RWPE2 (cell line): ENCODE measurements around the gene GADD45B.

Experiments used
- ATAC-seq: fragments of 200-7000 bp; cut with Tn5 transposase; 3 replicates; pipeline ENCODE4 v1.9.1; 2021; ENCODE audit warnings: low read depth
- DNase-seq: peaks from one replicate; pipeline ENCODE4 v3.0.0-alpha.2; 2020; ENCODE audit warnings: low spot score
- H3K27ac ChIP-seq: fragments of 450-650 bp; 2 replicates; pipeline ENCODE4 v1.5.1; 2017; ENCODE audit warnings: mild to moderate bottlenecking; ENCODE audit not compliant: poor library complexity, severe bottlenecking
- H3K27me3 ChIP-seq: fragments of 250-450 bp; sonication (Bioruptor Pico); 2 replicates; pipeline ENCODE4 v1.5.1; 2021; ENCODE audit warnings: mild to moderate bottlenecking, moderate library complexity; ENCODE audit not compliant: insufficient read depth, poor library complexity, severe bottlenecking
- H3K36me3 ChIP-seq: fragments of 250-450 bp; sonication (Bioruptor Pico); 2 replicates; pipeline ENCODE4 v1.5.1; 2020; ENCODE audit warnings: low read depth, mild to moderate bottlenecking, moderate library complexity
- H3K4me1 ChIP-seq: fragments of 250-450 bp; sonication (Bioruptor Pico); 2 replicates; pipeline ENCODE4 v1.5.1; 2021; ENCODE audit warnings: mild to moderate bottlenecking, moderate library complexity; ENCODE audit not compliant: insufficient read depth, poor library complexity, severe bottlenecking
- H3K4me3 ChIP-seq: fragments of 250-450 bp; sonication (Bioruptor Pico); 2 replicates; pipeline ENCODE4 v1.5.1; 2021; ENCODE audit warnings: mild to moderate bottlenecking, moderate library complexity; ENCODE audit not compliant: severe bottlenecking
- H3K9me3 ChIP-seq: fragments of 250-450 bp; sonication (Bioruptor Pico); 2 replicates; pipeline ENCODE4 v1.5.1; 2021; ENCODE audit warnings: mild to moderate bottlenecking, moderate library complexity; ENCODE audit not compliant: severe bottlenecking
- CTCF ChIP-seq: fragments of 450-650 bp; IDR thresholded peaks from one replicate; pipeline ENCODE4 v1.5.1; 2017; ENCODE audit warnings: mild to moderate bottlenecking, moderate library complexity; ENCODE audit not compliant: poor library complexity, severe bottlenecking

Gene GADD45B

DNA sequence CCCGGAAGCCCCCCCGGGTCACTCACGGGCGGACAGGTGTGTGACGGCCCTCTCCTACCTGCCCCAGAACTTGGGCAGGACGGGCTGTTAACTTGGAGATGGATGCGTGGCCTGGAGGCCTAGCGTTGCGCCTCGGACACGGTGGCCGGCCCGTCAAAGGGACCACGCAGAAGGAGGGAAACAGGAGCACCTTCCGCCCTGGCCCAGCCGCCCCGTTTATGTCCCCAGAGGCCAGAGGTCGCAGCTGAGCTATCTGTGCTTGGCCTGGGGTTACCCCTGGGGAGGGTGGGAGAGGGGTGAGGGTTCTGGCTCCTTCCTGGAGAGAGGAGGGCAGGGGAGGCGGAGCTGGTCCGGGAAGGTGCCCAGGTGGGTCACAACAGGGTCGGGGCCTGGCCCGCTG lies 35.6 kb downstream of the GADD45B start:
- ATAC-seq (no peak), DNase-seq (no peak)
- no peaks in the 10 kb centered on the region for H3K36me3 ChIP-seq
- H3K4me1 ChIP-seq: peaks cover 6% of the 10 kb centered on the region
- no peaks in the 10 kb centered on the region for H3K9me3 ChIP-seq
- no peak for TF ChIP-seq CTCF
- no peak overlapping the region for H3K4me3 ChIP-seq
- H3K27ac ChIP-seq: no peak overlapping the region
- H3K27me3 ChIP-seq: no peaks in the 10 kb centered on the region

DNA sequence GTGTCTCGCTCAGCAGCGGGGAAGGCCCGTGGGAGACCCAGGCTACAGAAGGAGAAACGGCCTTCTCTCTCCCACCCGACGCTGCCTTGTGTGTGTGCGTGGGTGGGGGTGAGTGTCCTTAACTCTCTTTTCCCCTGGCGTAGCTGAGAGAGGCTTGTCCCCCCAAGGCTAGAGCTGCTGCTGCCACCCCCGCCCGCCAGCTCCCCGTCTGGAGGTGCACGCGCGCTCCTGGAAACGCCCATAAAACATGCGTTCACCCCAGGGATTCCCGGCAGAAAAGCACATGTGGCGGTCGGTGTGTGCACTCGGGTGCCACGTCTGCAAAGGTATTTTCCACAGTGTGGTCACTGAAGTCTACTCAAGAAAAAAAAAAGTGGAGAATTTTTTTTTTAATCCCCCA lies 36.1 kb downstream of the GADD45B start:
- H3K27ac ChIP-seq: no peak overlapping the region

DNA sequence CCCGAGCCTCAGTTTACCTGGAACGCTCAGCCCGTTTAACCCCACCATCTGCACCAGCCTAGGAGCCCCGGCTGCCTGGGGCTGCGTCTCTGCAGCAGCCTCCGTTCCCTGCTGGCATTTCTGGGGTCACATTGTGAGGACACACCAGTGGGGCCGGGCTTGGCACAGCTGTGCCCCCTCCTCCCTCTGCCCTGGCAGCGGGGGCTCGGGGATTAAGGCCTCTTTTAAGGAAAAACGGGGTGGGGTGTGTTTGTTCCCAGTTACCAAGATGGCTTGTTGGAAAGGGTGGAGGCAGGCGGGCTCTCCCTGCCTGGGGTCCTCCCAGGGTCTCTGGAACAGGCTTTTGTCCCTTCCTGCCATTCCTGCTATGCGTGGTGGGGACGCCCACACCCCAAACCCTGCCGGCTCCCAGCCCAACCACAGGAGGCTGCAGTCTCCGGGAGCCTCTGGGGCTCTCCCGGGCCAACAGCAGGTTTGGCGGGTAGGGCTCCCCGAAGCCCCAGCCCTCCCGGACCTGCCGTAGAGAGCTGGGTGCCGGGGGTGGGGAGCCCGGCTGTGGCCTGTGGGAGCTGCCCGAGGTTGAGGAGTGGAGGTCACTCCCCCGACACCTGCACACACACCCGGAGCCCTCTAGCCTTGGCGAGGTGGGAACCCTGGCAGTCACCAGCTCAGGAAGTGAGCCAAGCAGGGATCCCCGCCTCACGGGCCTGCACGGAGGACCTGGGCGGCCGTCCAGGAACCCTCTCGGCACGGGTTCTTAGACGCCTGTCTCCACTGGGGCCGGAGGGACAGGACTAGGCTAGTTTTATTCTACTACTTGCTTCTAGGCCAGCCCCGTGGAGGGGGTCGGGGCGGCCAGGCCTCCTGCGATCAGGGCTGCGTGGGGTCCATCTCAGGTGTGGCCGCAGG lies 36.9 kb downstream of the GADD45B start:
- 0 out of 3 replicates have a peak, but pooled peaks have one; percentile 21 for ATAC-seq
- H3K27ac ChIP-seq: no peak overlapping the region

More for the DNA sequence above, 36.1 kb downstream of the GADD45B start:
- no peaks in the 10 kb centered on the region for H3K9me3 ChIP-seq
- H3K4me3 ChIP-seq: no peak overlapping the region
- no peaks in the 10 kb centered on the region for H3K36me3 ChIP-seq
- DNase-seq: no peak
- H3K27me3 ChIP-seq: no peaks in the 10 kb centered on the region
- TF ChIP-seq CTCF: no peak
- H3K4me1 ChIP-seq: peaks cover 3% of the 10 kb centered on the region
- ATAC-seq: no peak

DNA sequence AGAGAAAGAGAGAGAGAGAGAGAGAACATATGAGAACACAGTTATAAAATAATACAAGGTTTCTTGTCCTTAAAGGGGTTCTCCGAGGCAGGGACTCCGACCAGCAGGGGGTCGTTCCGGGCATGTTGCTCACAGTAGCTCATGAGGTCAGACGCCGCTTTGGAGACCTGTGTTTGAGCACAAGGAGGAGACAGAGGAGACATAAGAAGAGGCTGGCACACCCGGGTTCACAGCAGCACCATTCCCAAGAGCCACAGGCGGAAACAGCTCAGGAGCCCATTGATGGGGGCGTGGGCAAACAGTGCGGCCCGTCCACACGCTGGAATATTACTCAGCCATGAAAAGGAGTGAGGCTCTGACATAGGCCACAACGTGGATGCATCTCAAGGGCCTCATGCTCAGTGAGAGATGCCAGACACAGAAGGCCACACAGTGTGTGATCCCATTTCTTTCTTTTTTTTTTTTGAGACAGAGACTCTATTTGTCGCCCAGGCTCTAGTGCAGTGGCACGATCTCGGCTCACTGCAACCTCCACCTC lies 39.1 kb downstream of the GADD45B start:
- H3K27ac ChIP-seq: no peak overlapping the region
- ATAC-seq (no peak), DNase-seq (no peak)
- no peaks in the 10 kb centered on the region for H3K4me1 ChIP-seq
- H3K4me3 ChIP-seq: no peak overlapping the region
- H3K27me3 ChIP-seq: no peaks in the 10 kb centered on the region
- TF ChIP-seq CTCF: no peak
- H3K36me3 ChIP-seq: no peaks in the 10 kb centered on the region
- no peaks in the 10 kb centered on the region for H3K9me3 ChIP-seq

More for the DNA sequence above, 36.9 kb downstream of the GADD45B start:
- Histone ChIP-seq H3K36me3 (no peaks in the 10 kb centered on the region), H3K4me3 (no peak overlapping the region), H3K9me3 (no peaks in the 10 kb centered on the region), H3K27me3 (no peaks in the 10 kb centered on the region), H3K4me1 (no peaks in the 10 kb centered on the region)
- no peak for TF ChIP-seq CTCF
- no peak for DNase-seq

DNA sequence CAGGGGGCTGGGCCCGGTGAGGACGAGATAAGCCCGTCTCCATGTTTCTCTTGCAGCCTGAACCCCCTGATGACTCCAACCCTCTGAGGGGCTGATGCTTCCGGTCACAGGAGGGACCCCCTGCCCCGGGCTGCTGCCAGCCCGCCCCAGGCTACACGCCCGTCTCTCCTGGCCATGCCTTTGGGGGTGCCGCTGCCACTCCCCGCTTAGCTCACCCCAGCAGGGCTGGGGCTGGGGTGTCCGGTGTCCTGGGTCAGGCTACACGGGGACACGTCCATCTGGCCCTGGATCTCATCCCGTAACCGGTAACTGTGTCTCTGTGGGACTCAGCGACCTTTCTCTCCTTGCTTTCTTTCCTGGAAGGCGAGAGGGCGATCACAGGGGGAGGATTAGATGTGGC lies 40.8 kb downstream of the GADD45B start:
- no peak overlapping the region for H3K4me3 ChIP-seq
- DNase-seq (no peak), ATAC-seq (no peak)
- no peak overlapping the region for H3K27ac ChIP-seq
- no peaks in the 10 kb centered on the region for H3K36me3 ChIP-seq
- H3K27me3 ChIP-seq: no peaks in the 10 kb centered on the region
- no peak for TF ChIP-seq CTCF
- H3K9me3 ChIP-seq: no peaks in the 10 kb centered on the region
- H3K4me1 ChIP-seq: no peaks in the 10 kb centered on the region
